HG02759 (cell line): ENCODE measurements around the gene TEAD1.

Experiments
- ATAC-seq: cut with Tn5 transposase; IDR thresholded peaks from one replicate; pipeline ENCODE4 v1.9.1; 2021; ENCODE audit warnings: mild to moderate bottlenecking, moderate library complexity; ENCODE audit not compliant: unreplicated experiment

TEAD1 gene

DNA sequence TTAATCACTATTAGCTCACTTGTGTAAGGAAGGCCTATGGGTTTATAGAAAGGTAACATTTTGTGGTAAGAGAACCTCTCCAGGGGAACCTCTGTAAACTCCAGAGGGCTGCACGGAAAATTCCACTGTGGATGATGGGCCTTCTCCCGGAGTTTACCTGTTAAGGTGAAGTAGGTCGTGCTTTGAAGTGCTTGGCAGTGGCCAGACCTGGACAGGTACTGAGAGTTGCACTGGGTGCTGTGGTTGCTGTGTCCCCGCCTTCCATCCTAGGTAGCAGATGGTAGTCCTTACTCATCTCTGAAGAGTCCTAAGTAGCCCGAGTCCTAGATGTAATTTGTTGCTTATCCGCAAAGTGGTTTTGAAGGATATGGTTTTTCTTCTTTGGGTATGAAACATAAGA is 133.4 kb downstream of the TEAD1 start:
- ATAC-seq, result no peak

DNA sequence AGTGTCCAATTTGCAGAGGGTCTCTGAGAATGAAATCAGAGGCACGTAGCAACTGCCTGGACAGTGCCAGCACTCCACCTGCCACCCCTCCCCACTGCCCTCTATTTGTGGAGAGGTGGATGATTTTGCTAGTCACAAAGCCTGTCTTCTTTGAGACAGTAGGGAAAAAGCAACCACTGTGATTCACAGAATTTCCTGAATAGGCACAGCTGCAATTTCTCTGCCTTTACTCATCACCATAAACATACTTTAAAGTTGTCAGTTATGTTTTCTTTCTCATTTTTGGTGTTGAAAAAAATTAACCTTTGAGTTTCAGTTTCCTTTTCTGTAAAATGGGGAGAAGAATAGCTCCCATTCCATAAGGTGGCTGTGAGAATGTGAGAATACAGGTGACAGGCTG is 134.3 kb downstream of the TEAD1 start:
- no peak for ATAC-seq

GRCh38 chr11:12809364-12809763 is 135.1 kb downstream of the TEAD1 start:
- ATAC-seq, result no peak

DNA sequence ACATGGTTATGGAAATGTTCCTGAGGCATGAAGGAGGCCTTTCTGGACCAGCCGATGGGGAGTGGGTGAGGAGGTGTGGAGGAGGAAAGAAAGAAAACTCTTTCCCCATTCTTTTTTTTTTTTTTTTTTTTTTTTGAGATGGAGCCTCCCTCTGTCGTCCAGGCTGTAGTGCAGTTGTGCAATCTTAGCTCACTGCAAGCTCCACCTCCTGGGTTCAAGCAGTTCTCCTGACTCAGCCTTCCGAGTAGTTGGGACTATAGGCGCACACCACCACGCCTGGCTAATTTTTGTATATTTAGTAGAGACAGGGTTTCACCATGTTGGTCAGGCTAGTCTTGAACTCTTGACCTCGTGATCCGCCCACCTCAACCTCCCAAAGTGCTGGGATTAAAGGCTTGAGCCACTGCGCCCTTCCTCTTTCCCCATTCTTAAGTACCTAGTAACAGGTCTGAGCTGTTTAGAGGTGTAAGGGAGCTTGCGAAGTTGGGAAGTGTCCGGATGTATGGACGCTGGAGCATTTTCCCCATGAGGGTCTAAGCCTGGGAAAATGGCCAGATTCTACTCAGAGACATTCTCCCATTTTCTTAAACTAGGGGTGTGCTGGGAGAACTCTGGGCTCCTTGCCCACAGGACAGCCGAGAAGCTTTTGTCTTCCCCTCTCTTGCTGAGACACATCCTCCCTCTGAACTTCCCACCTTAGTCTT is 135.8 kb downstream of the TEAD1 start:
- ATAC-seq, result no peak

DNA sequence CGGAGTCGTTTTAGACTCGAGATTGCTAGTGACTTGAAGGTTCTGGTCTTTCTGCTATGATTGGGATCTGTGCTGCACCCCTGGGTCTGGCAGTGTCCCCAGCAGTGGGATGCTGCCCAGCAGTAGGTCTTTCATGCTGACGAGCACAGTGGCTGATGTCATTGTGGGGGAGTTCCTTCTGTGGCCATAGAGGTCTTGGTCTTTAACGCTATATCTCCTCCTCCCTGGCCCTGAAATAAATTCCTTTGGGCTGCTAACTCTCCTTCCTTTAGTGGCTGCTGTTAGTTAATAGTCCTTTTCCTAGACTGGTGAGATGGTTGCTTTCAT is 136.3 kb downstream of the TEAD1 start:
- ATAC-seq, result no peak

DNA sequence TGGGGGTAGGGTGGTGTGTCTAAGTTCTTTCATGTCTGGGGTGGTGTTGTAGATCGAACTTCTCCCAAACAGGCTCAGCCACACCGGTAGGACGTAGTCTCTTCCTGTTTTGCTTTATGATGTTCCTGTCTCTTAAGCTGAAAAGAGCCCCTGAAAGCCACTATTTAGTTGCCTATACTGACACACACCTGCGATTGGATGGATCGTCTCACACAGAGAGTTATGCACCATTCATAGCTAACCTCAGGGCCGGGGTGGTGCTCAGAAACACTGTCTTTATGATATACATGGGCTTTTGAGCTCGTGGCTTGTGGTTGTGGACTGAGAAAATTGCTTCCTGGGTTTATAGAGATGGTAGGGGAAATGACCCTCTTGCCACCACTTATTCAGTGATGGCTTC is 137.6 kb downstream of the TEAD1 start:
- ATAC-seq, result no peak

DNA sequence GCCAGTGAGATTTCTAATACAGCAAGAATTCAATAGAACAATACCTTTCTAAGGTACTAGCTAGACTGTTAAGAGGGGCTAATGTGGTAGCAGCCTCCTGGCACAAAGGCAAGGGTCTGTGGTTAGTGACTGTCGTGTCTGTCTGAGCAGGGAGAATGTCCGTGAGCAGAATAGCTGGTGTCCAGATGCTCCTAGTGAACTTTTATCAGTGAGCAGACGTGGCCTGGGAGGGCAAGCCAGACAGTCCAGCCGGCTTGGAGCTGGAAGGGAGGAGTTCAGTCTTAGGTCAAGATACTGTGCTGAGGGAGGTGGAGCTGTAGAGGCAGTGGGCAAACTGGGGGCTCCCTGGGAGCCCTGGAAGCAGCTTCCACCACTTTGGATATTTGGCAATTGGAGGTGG is 138.6 kb downstream of the TEAD1 start:
- ATAC-seq, result no peak

GRCh38 chr11:12813371-12814225 is 139.4 kb downstream of the TEAD1 start:
- ATAC-seq, result no peak

GRCh38 chr11:12815129-12815480 is 140.9 kb downstream of the TEAD1 start:
- ATAC-seq, result no peak

- no peak for ATAC-seq
Measured at GRCh38 chr11:12815931-12816494, 141.8 kb downstream of the TEAD1 start.

DNA sequence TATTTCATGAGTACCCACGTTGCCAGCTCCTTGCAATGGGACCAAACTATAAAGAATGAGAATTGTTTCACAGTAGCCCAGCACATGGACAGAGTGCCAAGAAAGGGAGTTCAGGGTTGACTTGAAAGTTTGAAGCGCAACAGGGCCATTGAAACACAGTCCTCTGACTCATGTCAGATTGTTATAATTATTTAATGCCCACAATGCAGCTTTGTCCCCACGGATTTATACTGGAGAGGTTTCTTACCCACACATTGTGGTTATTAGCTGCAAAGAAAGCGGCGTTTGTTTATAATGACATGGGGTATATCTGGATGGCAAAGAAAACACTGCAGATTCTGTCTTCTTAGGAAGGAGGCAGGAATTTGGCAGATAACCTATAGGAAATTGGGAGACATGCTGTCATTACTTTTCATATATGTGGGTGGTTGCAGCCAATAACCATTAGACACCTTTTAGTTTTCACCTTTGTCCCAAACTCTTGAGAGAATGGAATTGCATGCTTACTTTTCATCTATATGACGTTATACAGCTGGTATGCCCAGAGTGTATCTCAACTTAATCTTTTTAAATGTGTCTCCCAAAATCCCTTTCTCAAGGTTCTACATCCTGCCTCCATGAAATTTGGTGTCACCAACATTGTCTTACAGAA is 143.6 kb downstream of the TEAD1 start:
- ATAC-seq, result no peak

DNA sequence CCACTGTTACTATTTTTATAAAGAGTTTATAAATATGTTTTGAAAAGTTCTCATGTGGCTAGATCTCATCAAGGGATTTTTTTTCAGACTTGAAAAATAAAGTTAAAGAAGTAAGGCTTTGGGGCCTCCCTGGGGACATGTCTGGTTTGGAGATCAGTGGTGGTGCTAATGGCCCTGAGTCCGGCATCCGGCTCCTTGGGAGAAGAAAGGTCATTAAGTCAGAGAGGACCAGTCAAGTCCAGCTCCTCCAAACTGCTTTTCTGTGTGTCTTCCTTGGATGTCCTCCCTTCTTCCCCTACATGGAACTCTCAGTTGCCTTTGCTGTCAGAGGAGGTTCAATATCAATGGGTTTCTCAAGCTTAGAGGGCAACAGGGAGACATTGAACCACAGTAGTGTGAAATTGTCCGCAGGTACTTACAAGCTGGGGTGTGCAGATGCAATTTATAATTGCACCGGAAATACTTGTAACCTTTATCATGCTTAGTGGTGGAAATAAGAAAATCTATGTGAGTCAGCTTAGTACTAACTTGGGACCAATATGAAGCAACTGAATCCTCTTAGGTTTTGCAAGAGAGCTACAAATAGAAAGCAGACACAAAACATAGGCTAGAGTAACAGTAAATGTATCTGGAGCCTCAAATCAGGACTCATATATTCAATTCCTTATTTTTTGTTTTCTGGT is 144.3 kb downstream of the TEAD1 start:
- no peak for ATAC-seq

DNA sequence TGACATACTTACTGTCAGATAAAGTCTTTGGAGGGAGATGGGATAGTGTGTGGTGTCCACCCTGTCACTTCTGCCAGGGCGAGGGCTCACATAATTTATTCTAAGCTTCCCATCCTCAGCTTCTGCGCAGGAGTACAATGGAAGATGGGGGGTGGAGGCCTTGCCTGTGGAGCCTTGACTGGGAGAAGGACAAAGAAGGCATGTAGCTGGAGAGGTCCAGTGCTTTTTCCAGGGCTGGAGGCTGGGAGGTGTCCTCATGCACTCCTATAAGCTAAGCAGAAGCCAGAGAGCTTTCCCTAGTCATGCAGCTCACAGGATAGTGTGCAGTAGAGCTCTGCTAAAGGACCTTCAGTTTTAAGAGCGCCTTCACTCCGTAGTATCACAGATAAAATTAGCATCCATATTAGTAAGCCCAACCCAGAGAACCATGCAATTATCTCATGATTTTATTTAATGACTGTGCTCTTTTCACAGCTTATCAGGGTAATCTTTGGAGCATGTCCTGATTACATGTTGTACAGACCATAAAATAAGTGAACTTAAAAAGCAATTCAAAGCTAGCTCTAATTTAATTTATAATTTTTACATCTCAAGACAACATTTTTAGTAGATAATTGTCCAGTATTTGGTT is 148.3 kb downstream of the TEAD1 start:
- ATAC-seq, result no peak

DNA sequence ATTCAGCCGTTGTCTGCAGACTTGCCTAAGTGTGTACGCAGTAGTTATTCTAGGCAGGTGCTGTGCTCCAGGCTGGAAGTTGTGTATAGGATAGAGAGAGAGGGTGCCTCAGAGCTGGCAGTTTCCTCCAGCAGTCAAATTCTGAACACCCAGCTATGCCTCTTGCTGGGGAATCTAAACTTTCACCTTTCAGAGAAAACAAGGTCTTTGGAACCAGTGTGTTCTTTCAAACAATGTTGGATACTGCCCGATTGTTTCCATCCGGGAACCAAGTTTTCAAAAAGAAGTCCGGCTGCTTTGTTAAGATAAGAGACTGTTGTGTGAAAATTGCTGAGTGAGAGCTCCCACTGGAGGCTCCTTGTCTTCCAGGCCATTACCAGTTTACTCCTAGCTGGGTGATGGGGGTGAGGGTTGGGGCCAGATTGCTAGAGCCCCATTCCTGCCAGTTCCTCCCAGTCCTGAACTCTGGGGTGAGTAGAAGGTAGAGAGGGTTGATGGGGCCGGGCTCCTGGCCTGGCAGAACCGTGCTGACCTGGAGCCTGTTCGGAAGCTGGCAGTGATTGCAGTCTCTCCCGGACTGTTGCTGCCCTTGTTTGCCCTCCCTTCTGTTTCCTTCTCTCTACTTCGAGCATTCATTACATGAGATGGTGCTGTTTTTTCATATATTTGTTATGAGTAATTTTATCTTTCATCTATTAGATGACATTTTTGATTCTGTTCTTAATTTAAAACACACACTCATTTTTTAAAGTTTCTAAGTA is 150.2 kb downstream of the TEAD1 start:
- ATAC-seq, result no peak

GRCh38 chr11:12826441-12826840 is 152.2 kb downstream of the TEAD1 start:
- no peak for ATAC-seq

DNA sequence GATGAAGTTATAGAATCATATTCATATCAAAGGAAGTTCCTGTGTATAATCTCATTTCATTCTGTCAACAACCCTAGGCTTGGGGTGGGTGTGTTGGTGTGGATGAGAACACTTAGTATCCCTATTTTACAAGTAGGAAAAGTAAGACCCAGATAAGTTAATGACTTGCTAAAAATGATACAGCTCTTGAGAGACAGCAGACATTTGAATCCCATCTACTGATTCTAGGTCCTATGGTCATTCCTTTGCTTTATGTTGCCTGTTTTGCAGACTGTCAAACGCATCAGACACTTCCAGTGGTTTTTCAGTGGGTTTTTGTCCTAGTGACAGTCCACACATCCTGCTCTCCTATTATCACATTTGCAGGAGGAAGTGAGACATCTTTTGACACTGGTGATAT is 153.1 kb downstream of the TEAD1 start:
- ATAC-seq, result no peak

- peak; percentile 52 for ATAC-seq
Measured at GRCh38 chr11:12827929-12828812, 153.9 kb downstream of the TEAD1 start.

- ATAC-seq, result no peak
Measured at GRCh38 chr11:12829131-12829530, 154.9 kb downstream of the TEAD1 start.
